ENCODE results near the gene DPAGT1.
"Not testable (repeated sequence)": the region's sequence is repeated elsewhere in the genome, so short reads cannot be mapped to it uniquely, and the experiment has no call there.

The DPAGT1 gene

GRCh38 chr11:119093942-119094815 is 7.5 kb downstream of the DPAGT1 start:
- DNase-seq: no peak

- DNase-seq: no peak
Measured at GRCh38 chr11:119092880-119093842, 8.5 kb downstream of the DPAGT1 start.

GRCh38 chr11:119091966-119092879 is 9.4 kb downstream of the DPAGT1 start:
- DNase-seq: no peak

DNA sequence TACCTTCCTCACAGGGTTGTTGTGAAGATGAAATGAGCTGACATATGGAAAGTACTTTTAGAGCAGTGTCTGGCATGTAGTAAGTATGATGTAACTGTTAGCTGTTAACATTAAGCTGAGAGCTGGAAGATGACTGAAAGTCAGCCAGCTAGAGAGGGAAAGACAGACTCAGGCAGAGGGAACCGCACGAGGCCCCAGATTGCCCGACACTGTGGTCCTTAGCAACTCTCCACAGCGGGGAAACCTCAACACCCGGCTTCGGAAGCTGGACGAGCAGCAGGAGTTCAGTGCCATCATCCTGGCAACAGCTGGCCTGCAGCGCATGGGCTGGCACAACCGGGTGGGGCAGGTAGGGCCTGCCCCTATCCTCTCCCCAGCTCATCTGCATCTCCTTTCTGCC is 10.5 kb downstream of the DPAGT1 start:
- DNase-seq: no peak

DNA sequence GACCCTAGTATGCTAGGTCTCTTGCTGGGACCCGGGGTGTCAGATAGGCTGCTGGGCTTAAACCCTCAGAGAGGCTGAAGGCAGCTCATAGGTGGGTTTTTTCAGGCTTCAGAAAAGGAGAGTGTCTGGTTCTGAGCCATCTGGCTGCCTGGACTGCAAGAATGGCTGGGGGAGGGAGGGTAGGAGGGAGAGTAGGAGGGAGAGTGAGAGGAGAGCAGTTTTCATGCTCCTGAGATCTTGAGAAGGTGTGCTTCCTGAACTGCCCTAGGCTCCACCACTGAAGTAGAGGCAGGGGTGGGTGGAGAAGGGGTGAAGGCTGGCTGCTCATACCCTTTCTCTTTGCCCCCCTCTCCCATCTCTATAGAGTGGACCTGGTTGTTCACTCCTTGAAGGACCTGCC is 12.3 kb downstream of the DPAGT1 start:
- no peak for DNase-seq

DNA sequence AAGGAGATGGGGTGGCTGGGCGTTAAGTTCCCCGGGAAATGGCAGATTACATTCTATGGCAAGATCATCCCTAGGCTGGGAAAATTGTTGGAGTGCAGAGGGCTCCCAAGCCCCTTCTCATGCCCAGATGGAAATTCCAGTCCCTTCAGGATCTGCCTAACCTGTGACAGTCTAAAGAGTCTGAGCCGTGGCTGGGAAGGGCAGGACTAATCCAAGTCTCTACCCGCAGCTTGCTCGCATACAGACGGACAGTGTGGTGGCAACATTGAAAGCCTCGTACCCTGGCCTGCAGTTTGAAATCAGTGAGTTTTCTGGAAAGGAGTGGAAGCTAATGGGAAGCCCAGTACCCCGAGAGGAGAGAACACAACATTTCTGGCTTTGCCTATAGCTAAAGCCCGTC is 13.2 kb downstream of the DPAGT1 start:
- no peak for DNase-seq

- no peak for DNase-seq
Measured at GRCh38 chr11:119087747-119088241, 13.9 kb downstream of the DPAGT1 start.

GRCh38 chr11:119087123-119087522 is 14.5 kb downstream of the DPAGT1 start:
- no peak for DNase-seq

GRCh38 chr11:119085437-119085847 is 16.2 kb downstream of the DPAGT1 start:
- no peak for DNase-seq

DNA sequence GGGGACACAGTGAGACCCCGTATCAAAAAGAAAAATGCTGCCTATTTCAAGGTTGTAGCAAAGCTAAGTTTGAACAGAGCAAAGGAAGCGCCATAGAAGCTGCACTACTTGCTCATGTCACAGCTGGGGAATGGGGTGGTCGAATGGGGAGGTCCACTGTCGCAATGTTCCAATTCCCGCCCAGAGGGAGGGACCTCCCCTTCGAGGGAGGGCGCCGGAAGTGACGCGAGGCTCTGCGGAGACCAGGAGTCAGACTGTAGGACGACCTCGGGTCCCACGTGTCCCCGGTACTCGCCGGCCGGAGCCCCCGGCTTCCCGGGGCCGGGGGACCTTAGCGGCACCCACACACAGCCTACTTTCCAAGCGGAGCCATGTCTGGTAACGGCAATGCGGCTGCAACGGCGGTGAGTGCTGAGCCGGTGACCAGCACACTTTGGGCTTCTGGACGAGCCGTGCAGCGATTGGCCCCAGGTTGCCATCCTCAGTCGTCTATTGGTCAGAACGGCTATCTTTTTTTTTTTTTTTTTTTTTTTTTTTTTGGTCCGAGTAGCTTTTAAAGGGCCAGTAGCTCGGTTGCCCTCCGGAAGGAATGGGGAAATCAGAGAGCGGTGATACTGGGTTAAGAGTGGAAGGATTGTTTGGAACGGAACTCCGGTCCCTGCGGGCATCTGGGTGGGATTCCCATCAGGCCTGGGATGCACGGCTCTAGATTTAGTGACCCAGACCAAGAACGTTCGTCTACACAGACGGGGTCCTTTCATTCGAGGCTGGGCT is 16.8 kb downstream of the DPAGT1 start, which contains the start of gene HMBS:
HMBS (plus strand) TSS at position 219 of the 774 bp plus-strand sequence; CDS start at position 372, 153 bp downstream.
- peak; percentile 63 for DNase-seq

- no peak for DNase-seq
Measured at GRCh38 chr11:119081682-119082260, 19.9 kb downstream of the DPAGT1 start.

- DNase-seq: no peak
Measured at GRCh38 chr11:119078675-119079420, 22.8 kb downstream of the DPAGT1 start.

DNA sequence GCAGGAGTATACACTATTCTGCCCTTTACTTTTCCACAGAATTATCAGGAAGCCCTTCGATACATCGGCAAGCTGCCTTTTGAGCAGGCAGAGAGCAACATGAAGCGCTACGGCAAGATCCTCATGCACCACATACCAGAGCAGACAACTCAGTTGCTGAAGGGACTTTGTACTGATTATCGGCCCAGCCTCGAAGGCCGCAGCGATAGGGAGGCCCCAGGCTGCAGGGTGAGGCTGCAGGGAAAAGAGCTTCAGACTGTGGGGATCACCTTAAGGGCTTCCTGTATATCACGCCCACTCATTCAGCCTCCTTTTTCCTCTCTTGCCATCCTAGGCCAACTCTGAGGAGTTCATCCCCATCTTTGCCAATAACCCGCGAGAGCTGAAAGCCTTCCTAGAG is 23.8 kb downstream of the DPAGT1 start:
- DNase-seq: no peak

GRCh38 chr11:119067371-119068222 is 34.1 kb downstream of the DPAGT1 start, which contains the start of gene VPS11:
Gene VPS11 (plus strand): TSS chr11:119067818. CDS start chr11:119067824, 6 bp downstream.
- DNase-seq: peak; percentile 78

DNA sequence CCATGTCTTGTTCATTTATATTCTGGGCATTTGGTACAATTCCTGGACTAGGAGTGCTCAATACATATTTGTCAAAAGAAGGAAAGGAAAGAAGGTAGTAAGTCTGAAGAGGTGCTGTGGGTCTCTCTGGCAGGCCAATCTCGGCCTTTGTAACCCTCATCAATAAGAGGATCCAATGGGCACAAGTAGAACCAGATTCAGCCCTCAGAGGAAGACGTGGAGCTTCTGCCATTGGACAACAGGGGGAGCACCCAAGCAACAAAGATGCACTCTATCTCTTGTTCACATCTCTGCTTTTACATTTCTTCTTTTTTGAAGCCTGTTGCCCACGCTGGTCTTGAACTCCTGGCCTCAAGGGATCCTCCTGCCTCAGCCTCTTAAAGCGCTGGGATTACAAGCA is 36.3 kb downstream of the DPAGT1 start:
- no peak for DNase-seq

DNA sequence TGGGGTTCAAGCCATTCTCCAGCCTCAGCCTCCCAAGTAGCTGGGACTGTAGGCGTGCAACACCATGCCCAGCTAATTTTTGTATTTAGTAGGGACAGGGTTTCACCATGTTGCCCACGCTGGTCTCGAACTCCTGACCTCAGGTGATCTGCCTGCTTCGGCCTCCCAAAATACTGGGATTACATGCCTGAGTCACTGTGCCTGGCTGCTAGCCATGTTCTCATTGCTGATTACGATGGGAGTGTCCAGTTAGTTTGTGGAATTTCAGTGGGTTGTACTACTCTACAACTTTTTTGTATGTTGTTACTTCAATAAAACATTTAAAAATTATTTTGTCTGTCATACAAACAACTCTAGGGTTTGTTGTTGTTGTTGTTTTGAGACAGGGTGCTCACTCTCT is 38.9 kb downstream of the DPAGT1 start:
- no peak for DNase-seq

DNA sequence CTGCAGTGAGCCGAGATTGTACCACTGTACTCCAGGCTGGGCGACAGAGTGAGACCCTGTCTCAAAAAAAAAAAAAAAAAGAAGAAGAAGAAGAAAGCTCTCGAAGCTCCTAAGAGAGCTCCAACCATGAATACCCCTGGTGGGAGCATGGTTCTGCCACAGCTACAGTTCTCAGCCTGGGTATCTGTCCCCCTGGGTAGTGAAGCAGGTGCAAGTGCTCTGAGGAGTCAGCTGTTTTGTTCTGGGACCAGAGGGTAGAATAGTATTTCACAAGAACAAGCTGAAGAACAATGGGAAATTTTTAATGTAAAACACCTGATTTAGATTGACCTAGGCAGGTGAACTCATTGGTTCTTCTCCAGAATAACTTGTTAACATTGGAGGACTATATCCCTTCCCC is 40.4 kb downstream of the DPAGT1 start:
- DNase-seq: no peak

- not testable (repeated sequence) for DNase-seq
Measured at GRCh38 chr11:119059128-119059527, 42.5 kb downstream of the DPAGT1 start.
